ENCODE results near the gene ITLN2. TPM values are rescaled to one million over a fixed set of nuclear protein-coding genes. Genes with fewer than 3 reads are reported as not detected.
"Not testable (repeated sequence)": the region's sequence is repeated elsewhere in the genome, so short reads cannot be mapped to it uniquely, and the experiment has no call there.

The ITLN2 gene
- total RNA-seq, 3 donors from 2014 or later, result 10.7 TPM; not detected in 2

DNA sequence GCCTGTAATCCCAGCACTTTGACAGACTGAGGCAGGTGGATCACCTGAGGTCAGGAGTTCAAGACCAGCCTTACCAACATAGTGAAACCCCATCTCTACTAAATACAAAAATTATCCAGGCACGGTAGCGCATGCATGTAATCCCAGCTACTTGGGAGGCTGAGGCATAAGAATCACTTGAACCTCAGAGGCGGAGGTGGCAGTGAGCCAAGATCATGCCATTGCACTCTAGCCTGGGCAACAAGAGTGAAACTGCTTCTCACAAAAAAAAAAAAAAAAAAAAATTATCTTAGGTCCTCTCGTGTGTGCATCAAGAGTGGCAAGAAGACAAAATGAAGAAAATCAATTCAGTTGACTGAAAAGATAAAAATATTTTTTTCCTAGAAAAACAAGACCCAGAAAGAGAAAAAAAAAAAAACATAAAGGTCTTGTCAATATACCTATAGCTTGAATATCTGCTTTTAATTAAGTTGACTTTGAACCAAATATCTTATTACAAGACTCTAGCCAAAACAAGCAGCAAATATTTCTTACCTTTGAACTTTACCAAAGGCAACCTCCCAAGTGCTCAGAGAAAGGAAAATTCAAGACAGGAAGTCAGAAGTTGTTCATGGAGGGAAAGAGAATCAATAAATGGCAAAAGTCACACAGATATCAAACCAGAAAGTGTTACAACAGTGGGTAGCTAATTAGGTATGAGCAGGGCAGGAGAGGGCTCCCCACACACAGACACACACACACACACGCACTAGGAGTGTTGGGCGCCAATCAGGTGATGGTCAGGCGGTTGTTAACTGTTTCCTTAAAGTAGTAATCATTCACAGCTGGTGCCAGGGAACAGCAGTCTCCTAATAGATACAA, 29.6 kb downstream of the ITLN2 start:
- H3K4me1 ChIP-seq, result no peaks in the 10 kb centered on the region
- no peak for DNase-seq (ENCODE audit: low spot score in 2 of 2)
- TF ChIP-seq, protein P1, sequence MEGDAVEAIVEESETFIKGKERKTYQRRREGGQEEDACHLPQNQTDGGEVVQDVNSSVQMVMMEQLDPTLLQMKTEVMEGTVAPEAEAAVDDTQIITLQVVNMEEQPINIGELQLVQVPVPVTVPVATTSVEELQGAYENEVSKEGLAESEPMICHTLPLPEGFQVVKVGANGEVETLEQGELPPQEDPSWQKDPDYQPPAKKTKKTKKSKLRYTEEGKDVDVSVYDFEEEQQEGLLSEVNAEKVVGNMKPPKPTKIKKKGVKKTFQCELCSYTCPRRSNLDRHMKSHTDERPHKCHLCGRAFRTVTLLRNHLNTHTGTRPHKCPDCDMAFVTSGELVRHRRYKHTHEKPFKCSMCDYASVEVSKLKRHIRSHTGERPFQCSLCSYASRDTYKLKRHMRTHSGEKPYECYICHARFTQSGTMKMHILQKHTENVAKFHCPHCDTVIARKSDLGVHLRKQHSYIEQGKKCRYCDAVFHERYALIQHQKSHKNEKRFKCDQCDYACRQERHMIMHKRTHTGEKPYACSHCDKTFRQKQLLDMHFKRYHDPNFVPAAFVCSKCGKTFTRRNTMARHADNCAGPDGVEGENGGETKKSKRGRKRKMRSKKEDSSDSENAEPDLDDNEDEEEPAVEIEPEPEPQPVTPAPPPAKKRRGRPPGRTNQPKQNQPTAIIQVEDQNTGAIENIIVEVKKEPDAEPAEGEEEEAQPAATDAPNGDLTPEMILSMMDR (IDR thresholded peaks at IDR 0.05), result no peak
- TF ChIP-seq POLR2AphosphoS5 (IDR thresholded peaks at IDR 0.05), result no peak
- TF ChIP-seq POLR2A (IDR thresholded peaks at IDR 0.05), result no peak
- intact Hi-C loops (cut with DNase I; ENCODE audit: low total_unique reads), result loop anchor here (2.0 kb wide), 1 partner anchor 38 kb away; no protein-coding TSS in a partner anchor
- H3K27ac ChIP-seq, result no peak overlapping the region
- no peaks in the 10 kb centered on the region for H3K27me3 ChIP-seq
- H3K36me3 ChIP-seq, result no peaks in the 10 kb centered on the region
- no peak overlapping the region for H3K4me3 ChIP-seq
- H3K9me3 ChIP-seq, result peaks cover 6 to 15% of the 10 kb centered on the region in 2 donors

DNA sequence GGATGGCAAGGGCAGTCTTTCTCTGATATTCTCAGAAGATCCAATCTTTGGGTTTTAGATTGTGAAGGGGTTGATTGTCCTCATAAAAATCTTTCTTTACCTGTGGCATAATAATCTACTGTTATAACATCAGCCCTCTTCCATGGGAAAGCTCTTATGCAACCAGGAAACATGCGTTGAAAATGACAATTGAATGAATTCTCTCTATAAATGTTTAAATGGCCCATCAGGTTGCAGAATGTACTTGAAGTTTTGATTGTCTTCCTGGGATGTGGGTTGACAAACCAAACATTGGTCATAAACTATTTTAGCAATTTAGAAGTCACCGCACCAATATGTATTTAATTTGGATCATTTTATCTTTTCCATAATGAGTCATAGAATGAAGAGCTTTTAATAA, 37.9 kb downstream of the ITLN2 start:
- intact Hi-C loops (cut with DNase I; ENCODE audit: low total_unique reads), result no loop called here
- Histone ChIP-seq H3K36me3 (no peaks in the 10 kb centered on the region), H3K9me3 (no peaks in the 10 kb centered on the region), H3K27me3 (no peaks in the 10 kb centered on the region), H3K4me3 (no peak overlapping the region), H3K4me1 (no peaks in the 10 kb centered on the region), H3K27ac (no peak overlapping the region)
- DNase-seq (ENCODE audit: low spot score in 2 of 2), result no peak
- TF ChIP-seq POLR2A (IDR thresholded peaks at IDR 0.05) (no peak), POLR2AphosphoS5 (IDR thresholded peaks at IDR 0.05) (no peak)
- TF ChIP-seq, protein P1 (IDR thresholded peaks at IDR 0.05), result no peak

DNA sequence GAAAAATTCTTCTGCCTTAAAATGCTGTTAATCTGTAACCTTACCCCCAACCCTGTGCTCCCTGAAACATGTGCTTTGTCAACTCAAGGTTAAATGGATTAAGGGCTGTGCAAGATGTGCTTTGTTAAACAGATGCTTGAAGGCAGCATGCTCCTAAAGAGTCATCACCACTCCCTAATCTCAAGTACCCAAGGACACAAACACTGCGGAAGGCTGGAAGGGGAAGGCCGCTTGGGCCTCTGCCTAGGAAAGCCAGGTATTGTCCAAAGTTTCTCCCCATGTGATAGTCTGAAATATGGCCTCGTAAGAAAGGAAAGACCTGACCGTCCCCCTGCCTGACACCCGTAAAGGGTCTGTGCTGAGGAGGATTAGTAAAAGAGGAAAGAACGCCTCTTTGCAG, 41.4 kb downstream of the ITLN2 start:
- intact Hi-C loops (cut with DNase I; ENCODE audit: low total_unique reads); H3K4me3 ChIP-seq; H3K9me3 ChIP-seq; H3K4me1 ChIP-seq; DNase-seq (ENCODE audit: low spot score in 2 of 2); H3K27me3 ChIP-seq; H3K27ac ChIP-seq; H3K36me3 ChIP-seq: not testable (repeated sequence)

DNA sequence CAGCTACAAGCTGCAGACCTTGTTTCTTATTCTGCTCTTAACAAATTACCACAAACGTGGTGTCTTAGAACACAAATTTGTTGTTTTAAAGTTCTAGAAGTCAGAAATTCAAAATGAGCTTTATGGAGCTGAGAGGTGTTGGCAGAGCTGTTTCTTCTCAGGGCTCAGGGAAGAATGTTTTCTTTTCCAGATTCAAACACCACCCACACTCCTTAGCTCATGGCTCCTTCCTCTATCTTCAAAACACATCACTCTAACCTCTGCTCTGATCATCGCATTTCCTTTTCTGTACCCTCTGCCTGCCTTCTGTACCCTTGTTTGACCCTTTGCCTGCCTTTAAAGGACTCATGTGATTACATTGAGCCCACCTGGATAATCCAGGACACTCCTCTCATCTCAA, 42.7 kb downstream of the ITLN2 start:
- no peak overlapping the region for H3K4me3 ChIP-seq
- TF ChIP-seq, protein P1 (IDR thresholded peaks at IDR 0.05), result no peak
- no peak for TF ChIP-seq POLR2AphosphoS5 (IDR thresholded peaks at IDR 0.05)
- TF ChIP-seq POLR2A (IDR thresholded peaks at IDR 0.05), result no peak
- H3K9me3 ChIP-seq, result no peaks in the 10 kb centered on the region
- no peaks in the 10 kb centered on the region for H3K4me1 ChIP-seq
- no peaks in the 10 kb centered on the region for H3K36me3 ChIP-seq
- DNase-seq (ENCODE audit: low spot score in 2 of 2), result no peak
- H3K27ac ChIP-seq, result no peak overlapping the region
- no peaks in the 10 kb centered on the region for H3K27me3 ChIP-seq
- intact Hi-C loops (cut with DNase I; ENCODE audit: low total_unique reads), result no loop called here

DNA sequence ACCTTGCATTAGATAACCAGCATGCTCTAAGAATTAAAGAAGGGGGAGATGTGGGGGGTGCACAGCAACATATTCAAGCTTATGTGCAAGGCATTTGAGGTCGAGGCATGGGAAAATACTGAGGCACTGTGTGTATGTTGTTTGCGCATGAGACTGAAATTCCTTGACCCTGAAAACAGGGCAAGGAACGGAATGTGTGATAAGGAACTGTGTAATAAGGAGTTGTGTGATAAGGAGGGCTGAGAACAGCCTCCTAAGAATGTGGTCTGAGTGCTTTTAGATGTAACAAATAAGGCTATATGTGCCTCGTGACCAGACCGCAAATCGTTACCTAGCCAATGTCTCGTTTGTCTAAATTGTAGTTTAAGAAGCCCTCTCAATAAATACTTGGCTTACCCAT, 43.2 kb downstream of the ITLN2 start:
- Histone ChIP-seq H3K36me3 (no peaks in the 10 kb centered on the region), H3K27ac (no peak overlapping the region), H3K9me3 (no peaks in the 10 kb centered on the region), H3K4me3 (no peak overlapping the region), H3K4me1 (no peaks in the 10 kb centered on the region), H3K27me3 (no peaks in the 10 kb centered on the region)
- intact Hi-C loops (cut with DNase I; ENCODE audit: low total_unique reads), result no loop called here
- DNase-seq (ENCODE audit: low spot score in 2 of 2), result no peak
- TF ChIP-seq POLR2AphosphoS5 (IDR thresholded peaks at IDR 0.05) (no peak), POLR2A (IDR thresholded peaks at IDR 0.05) (no peak)
- TF ChIP-seq, protein P1 (IDR thresholded peaks at IDR 0.05), result no peak
